Right ventricle myocardium inferior (tissue), 1 donor: ENCODE results near the gene TMEM192. TPM values are rescaled to one million over a fixed set of nuclear protein-coding genes. Genes with fewer than 3 reads are reported as not detected.
"Not testable (repeated sequence)": the region's sequence is repeated elsewhere in the genome, so short reads cannot be mapped to it uniquely, and the experiment has no call there.

Experiments
- ATAC-seq: fragments of 200-7000 bp; cut with Tn5 transposase; one replicate; pipeline ENCODE4 v1.9.1; 2020; ENCODE audit warnings: mild to moderate bottlenecking, moderate library complexity
- DNase-seq: peaks from one replicate; pipeline ENCODE4 v3.0.0; 2021; ENCODE audit errors: missing footprints
- intact Hi-C: fragments of 100-400 bp; cut with DNase I; formaldehyde crosslinking; loops from one replicate; pipeline ENCODE4 v1.11.0; 2022
- long read RNA-seq: library from polyadenylated mRNA; unstranded; transcript quantifications from one replicate; pipeline ENCODE4 v2.0.0, GENCODE V29; 2021
- total RNA-seq: library from RNA; stranded (reverse); fragmentation: NEBNext Ultra II Directional; extraction: Animal tissue kit (Norgen Biotek cat#: 25700); gene quantifications from one replicate; pipeline ENCODE4 v1.2.1, GENCODE V29; 2021
- donor health status: DM: no; HTN: yes; CAD: no; lungs with severe emphysema.

TMEM192 gene
- 14.9 TPM for total RNA-seq
- long read RNA-seq, full-length matches to known transcripts: 2 of 3 reads
- long read RNA-seq, partial matches to known transcripts: 0 of 3 reads
- long read RNA-seq, other reads (novel, unspliced or antisense): 1 of 3 reads

DNA sequence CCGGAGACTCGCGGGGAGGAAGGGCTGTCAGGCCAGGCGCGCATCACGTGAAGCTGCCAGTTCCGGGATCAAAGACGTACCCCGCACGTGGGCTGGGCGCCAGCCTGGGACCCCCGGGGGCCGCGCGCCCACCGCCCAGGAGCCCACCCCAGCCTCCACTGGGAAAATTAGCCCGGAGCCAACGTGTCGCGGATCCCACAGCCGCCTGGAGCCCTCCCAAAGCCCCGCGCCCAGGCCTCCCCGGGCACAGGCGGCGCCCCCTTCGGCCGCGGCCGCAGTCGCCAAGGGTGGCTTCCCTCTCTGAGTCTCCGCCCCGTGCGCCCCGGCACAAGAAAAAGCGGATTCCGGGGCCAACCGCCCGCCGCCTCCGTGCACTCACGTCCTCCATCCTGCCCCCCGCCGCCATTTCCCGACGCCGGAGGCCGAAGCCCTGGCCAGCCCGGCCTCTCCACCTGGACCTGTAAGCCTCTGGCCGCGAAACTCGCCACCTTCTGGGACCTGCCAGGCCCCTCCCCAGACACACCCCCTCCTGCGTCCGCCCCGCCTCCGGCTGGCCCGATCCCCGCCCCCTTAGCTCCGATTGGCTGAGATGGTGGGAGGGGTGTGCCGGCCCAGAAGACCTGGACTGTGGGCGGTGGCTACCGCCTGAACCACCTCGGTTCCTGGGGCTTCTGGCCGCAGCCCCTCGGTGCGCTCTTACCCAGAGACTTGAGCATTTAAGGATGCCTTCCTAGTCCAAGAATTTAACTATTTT, at the start of gene TMEM192:
Gene TMEM192, minus strand, starts transcription at position 493 of the 754 bp plus-strand sequence. Its CDS starts 87 bp downstream, at position 406.
- ATAC-seq: peak; percentile 100
- peak; percentile 96 for DNase-seq
- intact Hi-C loops: loop anchor here (2.0 to 10.0 kb wide), 2 partner anchors 92 to 214 kb away; partner anchors contain the start of genes KLHL2 and MSMO1

DNA sequence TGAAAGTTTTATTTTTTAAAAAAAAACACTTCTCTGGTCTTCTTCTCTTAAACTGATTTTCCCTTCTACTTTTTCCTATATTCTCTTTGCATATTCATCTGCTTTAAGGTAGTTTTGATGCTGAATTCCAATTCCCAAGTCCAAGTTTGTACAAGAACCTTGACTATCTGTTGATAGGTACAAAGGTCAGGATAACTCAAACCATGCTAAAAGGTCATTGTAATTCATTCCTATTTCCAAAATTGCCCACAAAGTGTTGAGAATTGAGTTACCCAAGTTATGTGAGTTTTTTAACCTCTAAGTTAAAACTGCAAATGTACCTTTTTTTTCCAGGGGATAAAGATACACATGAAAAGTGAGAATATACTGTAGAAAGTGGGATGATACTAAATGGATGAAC, 46.1 kb upstream of the TMEM192 start:
- DNase-seq (no peak), ATAC-seq (no peak)
- intact Hi-C loops: no loop called here

DNA sequence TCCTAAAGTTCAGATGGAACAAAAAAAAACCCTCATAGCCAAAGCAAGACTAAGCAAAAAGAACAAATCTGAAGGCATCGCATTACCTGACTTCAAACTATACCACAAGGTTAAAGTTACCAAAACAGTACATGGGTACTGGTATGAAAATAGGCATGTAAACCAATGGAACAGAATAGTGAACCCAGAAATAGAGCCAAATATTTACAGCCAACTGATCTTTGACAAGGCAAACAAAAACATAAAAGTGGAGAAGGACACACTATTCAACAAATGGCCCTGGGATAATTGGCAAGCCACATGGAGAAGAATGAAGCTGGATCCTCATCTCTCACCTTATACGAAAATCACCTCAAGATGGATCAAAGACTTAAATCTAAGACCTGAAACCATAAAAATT, 44.2 kb upstream of the TMEM192 start:
- intact Hi-C loops: no loop called here
- ATAC-seq: no peak
- no peak for DNase-seq

DNA sequence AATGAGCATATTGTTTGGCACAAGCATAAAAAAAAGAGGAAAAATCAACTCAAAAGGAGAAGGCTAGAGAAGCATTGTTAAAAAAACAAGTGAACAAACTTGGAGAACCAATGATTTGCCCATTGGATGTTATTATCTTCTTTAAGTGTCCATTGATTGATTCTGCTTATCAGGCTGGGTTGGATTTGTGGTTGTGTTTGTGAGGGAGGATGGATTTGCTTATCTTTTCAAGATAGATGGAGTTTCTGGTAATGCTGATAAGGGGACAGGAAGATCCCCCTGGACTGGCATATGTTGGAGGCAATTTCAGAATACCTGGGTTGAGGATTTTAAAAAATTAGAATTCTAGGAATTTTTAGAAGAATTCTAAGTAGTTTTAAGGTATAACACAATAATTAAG, 41.8 kb upstream of the TMEM192 start:
- ATAC-seq (no peak), DNase-seq (no peak)
- intact Hi-C loops: no loop called here

DNA sequence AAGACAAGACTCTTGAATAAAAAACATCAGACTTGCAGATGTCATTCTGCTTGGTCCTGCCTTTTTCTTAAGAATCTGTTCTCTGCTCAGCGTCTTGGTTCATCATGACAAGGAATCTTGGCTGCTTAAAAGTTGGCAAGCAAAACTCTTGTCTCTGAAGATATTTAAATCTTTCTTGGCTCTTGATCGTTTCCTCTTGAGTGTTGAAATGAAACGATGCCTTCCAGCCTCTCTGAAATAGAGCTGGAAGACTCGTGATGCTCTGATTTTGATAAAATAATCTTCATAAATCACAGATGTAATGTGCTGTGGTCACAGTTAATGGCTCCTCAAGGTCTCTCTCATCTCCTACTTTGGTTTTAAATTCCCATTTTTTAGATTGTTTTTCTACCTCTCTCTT, 39.9 kb upstream of the TMEM192 start:
- intact Hi-C loops: no loop called here
- DNase-seq (no peak), ATAC-seq (no peak)

DNA sequence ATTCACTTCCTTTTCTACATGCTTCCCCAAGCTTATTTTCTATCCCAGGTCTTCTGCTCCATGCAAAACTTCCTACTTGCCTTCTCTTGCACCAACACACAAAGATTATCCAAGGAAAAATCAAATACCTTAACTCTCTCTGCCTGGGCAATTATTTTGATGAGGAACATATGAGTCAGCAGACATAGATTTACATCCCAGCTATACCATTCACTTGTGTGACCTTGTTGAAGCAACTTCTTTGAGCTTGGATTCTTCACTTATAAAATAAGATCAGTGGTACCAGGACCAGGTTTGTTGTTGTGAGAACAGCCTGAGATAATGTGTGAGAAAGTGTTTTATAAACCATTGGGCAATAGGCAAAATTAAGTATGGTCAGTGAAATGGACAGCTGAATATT, 39.1 kb upstream of the TMEM192 start:
- DNase-seq (no peak), ATAC-seq (no peak)
- intact Hi-C loops: no loop called here

DNA sequence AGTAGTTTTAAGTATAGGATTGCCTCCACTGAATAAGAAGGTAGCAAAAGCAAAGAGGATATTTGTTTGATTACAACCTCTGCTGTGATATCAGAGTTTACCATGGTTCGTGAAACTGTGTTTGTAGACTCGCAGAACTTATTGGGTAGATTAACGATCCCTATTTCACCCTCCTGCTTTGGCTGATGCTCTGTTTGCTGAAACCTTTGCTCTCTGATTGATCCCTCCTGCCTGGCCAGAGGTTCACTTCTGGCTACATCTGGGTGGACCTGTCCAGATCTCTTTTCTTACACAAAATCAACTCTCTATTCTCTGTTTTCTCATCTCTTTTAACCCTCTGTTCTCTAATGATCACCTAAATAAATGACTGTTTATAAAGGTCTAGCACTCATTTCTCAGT, 37.9 kb upstream of the TMEM192 start:
- intact Hi-C loops: no loop called here
- no peak for DNase-seq
- no peak for ATAC-seq

DNA sequence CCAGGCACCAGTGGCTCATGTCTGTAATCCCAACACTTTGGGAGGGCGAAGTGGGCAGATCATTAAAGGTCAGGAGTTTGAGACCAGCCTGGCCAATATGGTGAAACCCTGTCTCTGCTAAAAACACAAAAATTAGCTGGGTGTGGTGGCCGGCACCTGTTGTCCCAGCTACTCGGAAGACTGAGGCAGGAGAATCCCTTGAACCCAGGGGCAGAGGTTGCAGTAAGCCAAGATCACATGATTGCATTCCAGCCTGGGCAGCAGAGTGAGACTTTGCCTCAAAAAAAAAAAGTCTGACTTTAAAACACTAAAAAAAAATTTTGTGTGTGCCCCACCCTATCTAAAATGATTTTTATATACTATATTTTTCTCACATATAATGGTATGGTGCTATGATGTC, 26.2 kb upstream of the TMEM192 start:
- intact Hi-C loops: no loop called here
- DNase-seq (no peak), ATAC-seq (no peak)

DNA sequence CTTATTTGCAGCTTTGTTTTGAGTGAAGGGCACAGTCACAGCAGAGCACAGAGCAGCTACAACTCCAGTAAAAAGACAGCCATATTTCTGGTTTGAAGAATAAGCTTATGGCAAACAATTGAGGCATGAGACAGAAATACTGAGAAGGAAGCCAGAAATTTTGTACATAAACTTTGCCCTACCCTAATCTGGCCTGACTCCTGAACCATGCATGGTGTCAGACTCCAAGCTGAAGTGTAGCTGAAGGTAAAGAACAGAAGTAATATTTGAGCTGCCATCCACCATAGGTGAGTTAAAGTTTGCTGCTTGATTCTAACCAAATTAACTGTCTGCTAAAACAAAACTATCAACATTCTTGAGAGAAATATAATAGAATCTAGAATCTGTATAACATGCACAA, 24.5 kb upstream of the TMEM192 start:
- DNase-seq (no peak), ATAC-seq (no peak)
- intact Hi-C loops: no loop called here

DNA sequence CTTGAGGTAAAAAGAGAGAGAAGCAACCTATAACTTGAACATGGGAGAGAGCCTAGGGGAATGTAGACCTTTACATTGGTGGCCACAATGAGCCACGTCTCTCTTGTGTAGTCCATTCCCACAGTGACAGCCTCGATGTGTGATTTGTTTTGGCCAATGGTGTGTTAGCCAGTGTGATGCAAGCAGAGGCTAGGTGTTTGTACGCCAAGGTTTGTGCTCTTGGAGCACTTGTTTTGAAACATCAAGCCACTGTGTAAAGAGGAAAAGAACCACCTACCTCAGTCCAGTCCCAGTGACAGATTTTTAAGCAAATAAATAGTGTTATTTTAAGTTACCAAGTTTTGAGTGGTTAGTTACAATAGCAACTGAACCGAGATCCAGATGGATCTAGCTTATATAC, 23.9 kb upstream of the TMEM192 start:
- DNase-seq (no peak), ATAC-seq (no peak)
- intact Hi-C loops: no loop called here

DNA sequence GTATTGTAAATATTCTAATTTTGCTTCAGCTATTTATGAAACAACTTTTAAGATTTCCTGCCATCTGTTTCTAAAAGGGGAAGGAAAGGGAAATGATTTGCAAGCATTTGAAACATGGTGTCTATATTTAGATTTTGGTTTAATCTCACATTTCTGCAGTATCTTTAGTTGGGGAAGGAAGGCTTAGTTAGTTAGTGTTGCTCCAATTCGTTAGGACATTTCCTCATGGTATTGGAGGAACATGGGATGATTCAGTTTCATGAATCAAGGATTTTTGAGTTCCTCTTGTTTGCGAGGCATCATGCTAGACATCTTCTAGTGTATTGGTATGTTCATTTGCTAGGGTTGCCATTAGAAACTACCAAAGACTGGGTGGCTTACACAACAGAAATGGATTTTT, 20.5 kb upstream of the TMEM192 start:
- DNase-seq (no peak), ATAC-seq (peak; percentile 16)
- intact Hi-C loops: loop anchor here (5.0 kb wide), 1 partner anchor 209 kb away; no protein-coding TSS in a partner anchor

DNA sequence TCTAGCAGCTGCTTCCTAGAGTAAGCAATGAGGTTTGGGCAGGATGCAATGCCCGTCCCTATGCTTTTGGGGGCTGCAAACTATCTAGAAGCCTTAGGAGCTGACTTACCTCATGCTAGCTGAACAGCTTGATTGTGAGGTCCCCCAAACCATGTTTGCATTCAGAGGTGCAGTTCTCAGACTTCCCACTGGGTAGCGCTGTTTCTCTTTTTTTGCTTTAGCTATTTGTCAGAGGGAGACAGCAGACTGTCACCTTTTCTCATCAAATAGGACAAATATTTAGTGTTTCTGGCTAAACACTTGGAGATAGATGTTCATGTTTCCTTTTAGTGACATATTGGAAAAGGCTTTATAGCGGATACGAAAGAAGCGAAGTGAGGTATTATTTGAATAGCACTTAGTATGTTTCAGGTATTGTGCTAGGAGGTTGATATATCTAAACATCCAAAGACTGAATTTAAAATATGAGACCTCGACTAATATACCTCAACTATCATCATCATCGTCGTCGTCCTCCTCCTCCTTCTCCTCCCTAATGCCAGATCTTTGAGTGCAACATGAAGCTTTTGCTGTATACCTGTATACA, 18.7 kb upstream of the TMEM192 start:
- ATAC-seq (peak; percentile 69), DNase-seq (no peak)
- intact Hi-C loops: loop anchor here (1.0 to 5.0 kb wide), 2 partner anchors 211 to 334 kb away; no protein-coding TSS in a partner anchor

DNA sequence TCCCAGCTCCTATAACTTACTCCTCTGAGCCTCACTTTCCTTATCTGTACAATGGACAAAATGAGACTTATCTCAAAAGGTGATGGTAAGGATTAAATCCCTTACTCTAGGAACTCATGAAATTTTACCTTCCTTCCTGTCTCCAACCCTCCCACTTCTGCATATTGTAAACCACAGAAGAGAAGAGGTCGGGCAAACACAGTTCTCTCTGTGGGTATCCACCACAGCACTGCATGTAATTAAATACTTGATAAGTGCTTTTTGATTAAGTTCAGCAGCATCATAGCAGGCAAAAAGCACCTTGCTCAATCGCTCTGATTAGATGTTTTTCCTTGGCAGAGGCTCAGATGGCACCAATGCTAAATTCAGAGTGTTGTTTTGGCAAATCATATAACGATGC, 17.3 kb upstream of the TMEM192 start:
- no peak for ATAC-seq

DNA sequence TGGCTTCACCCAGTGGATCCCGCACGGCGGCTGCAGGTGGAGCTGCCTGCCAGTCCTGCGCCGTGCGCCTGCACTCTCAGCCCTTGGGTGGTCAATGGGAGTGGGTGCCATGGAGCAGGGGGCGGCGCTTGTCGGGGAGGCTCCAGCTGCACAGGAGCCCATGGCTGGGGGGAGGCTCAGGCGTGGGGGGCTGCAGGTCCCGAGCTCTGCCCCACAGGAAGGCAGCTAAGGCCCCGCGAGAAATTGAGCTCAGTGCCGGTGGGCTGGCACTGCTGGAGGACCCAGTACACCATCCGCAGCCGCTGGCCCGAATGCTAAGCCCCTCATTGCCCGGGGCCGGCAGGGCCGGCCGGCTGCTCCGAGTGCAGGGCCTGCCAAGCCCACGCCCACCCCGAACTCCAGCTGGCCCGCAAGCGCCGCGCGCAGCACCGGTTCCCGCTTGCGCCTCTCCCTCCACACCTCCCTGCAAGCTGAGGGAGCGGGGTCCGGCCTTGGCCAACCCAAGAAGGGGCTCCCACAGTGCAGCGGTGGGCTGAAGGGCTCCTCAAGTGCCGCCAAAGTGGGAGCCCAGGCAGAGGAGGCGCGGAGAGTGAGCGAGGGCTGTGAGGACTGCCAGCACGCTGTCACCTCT, 13.3 kb upstream of the TMEM192 start:
- intact Hi-C loops: not testable (repeated sequence)

More for the DNA sequence above, 17.3 kb upstream of the TMEM192 start:
- no peak for DNase-seq
- intact Hi-C loops: loop anchor here (5.0 kb wide), 1 partner anchor 212 kb away; no protein-coding TSS in a partner anchor

DNA sequence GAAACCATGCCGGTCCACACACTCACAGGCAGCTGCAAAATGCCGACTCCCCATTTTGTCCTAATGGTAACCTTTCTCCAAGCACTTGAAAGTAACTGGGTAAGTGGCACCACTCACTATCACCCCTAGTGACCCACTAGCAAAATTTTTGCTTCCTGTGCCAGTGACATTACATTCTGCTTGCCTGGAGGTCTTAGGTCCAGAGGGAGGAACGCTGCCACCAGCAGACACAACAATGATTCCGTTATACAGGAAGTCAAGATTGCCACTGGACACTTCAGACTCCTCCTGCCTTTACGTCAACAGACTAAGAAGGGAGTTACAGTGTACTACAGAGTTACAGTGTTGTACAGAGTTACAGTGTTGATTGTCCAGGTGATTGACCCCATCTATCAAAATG, 11.8 kb upstream of the TMEM192 start:
- DNase-seq: no peak
- no peak for ATAC-seq
- intact Hi-C loops: no loop called here

More for the DNA sequence above, 13.3 kb upstream of the TMEM192 start:
- not testable (repeated sequence) for ATAC-seq, DNase-seq

DNA sequence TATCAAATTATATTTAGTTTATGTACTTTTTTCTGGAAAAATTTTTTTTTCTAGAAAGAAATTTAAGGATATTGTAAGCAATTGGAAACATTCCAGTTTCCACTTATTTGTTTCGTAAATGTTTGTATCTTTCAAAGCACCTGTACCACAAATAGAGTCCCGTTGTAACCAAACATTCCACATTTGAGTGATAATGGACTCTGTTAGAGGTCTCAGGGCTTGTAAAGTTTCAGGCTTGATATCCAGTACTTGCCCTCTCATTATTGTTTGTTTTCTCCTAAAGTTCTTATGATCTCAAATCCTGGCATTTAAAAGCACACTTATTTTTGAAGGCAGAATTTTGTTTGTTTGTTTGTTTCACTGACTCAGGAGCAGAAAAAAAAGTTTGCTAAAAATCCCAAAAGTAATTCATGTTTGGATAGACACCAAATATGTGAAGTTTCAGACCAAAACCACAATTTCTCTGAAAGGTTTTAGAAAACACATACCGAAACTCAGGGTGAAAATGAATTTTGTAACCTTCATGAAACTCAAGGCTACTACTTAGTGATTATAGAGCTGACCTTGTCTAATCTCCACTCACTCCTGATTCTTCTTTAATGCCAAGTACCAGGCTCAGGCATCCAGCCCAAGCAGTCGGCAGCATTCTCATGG, 5.7 kb upstream of the TMEM192 start:
- DNase-seq: no peak
- ATAC-seq: no peak
- intact Hi-C loops: loop anchor here (10.0 kb wide), 1 partner anchor 86 kb away; the partner anchor contains the start of gene KLHL2

DNA sequence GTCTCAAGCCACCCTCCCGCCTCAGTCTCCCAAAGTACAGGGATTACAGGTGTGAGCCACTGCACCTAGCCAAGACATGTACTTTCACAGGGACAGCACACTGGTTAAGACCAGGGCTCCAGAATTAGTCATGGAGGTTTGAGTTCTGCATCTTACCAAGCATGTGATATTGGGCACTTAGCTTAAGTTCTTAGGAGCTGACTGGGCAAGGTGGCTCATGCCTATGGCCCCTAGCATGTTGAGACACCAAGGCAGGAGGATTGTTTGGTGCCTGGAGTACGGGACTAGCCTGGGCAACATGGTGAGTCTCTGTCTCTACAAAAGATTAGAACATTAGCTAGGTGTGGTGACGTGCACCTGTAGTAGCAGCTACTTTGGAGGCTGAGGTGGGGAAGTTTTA, 2.6 kb upstream of the TMEM192 start:
- no peak for ATAC-seq
- DNase-seq: no peak
- intact Hi-C loops: loop anchor here (10.0 kb wide), 1 partner anchor 90 kb away; the partner anchor contains the start of gene KLHL2

DNA sequence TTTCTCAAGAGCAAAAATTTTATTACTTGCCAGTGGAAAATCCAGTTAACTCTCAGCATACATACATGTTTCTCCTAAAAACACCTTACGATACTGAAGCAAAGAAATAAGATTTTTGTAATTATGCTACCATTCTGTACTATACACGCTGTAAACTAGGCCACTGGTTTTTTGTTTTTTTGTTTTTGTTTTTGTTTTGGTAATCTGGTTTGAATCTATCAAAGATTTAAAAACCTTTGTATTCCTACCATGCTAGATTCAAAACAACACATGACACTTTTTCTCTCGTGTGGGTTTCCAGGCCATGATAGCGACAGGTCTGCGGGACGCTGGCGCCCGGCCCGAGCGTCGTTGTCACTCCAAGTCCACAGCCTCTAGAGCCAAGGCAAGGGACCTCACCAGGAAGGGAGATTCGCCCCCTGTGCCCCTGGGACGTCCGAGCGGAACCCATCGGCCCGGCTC, 723 bp downstream of the TMEM192 start:
- intact Hi-C loops: loop anchor here (2.0 to 10.0 kb wide), 2 partner anchors 93 to 215 kb away; partner anchors contain the start of genes KLHL2 and MSMO1
- no peak for ATAC-seq

DNA sequence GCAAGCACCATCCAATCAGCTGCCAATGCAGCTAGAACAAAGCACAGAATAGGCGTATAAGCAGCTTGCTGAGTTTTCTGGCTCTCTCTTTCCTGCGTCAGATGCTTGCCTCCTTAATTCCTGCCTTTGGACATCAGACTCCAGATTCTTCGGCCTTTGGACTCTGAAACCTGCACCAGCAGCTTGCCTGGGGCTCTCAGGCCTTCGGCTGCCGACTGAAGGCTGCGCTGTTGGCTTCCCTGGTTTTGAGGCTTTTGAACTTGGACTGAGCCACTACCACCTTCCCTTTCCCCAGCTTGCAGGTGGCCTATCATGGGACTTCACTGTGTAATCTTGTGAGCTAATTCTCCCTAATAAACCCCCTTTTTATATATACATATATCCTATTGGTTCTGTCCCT, 6.1 kb downstream of the TMEM192 start:
- intact Hi-C loops: no loop called here
- ATAC-seq (no peak), DNase-seq (no peak)

More for the DNA sequence above, 723 bp downstream of the TMEM192 start:
- no peak for DNase-seq
